Heart right ventricle (tissue), 16 donors: ENCODE results near the gene CGNL1. TPM values are rescaled to one million over a fixed set of nuclear protein-coding genes. Genes with fewer than 3 reads are reported as not detected.

Source experiments
- ATAC-seq, 8 donors: fragments of 200-7000 bp; cut with Tn5 transposase; one replicate each; pipeline ENCODE4 v1.9.1; 2020; ENCODE audit warnings: mild to moderate bottlenecking in 8 of 8, moderate library complexity in 8 of 8, moderate number of reproducible peaks in 1 of 8
- DNase-seq, 2 donors: peaks; one replicate each; pipeline ENCODE4 v3.0.0-alpha.2; 2020
- H3K27ac ChIP-seq, 10 donors: fragments of 200-600 bp; sonication (generic) in 2 of 10; one replicate each; pipeline versions ENCODE4 v1.5.0 to v1.8.0; 2020 to 2022; ENCODE audit warnings: mild to moderate bottlenecking in 3 of 10
- H3K27me3 ChIP-seq, 7 donors: fragments of 200-600 bp; one replicate each; pipeline ENCODE4 v1.8.0; 2021 to 2022; ENCODE audit warnings: mild to moderate bottlenecking in 2 of 7
- H3K36me3 ChIP-seq, 9 donors: fragments of 200-600 bp; sonication (generic) in 1 of 9; one replicate each; pipeline versions ENCODE4 v1.5.0 to v1.8.0; 2020 to 2022; ENCODE audit warnings: mild to moderate bottlenecking in 2 of 9
- H3K4me1 ChIP-seq, 9 donors: fragments of 200-600 bp; sonication (generic) in 1 of 9; one replicate each; pipeline versions ENCODE4 v1.5.0 to v1.8.0; 2020 to 2022; ENCODE audit warnings: mild to moderate bottlenecking in 4 of 9
- H3K4me3 ChIP-seq, 10 donors: fragments of 200-600 bp; sonication (generic) in 2 of 10; one replicate each; pipeline versions ENCODE4 v1.5.0 to v1.8.0; 2020 to 2022; ENCODE audit warnings: mild to moderate bottlenecking in 7 of 10, moderate library complexity in 2 of 10
- H3K9me3 ChIP-seq, 11 donors: fragments of 200-600 bp in 10 of 11; sonication (generic) in 2 of 11; one replicate each; pipeline versions ENCODE4 v1.5.0 to v1.8.0; 2013 to 2022; ENCODE audit warnings: mild to moderate bottlenecking in 2 of 11, control low read depth in 1 of 11, moderate library complexity in 1 of 11
- WGBS, 2 donors: extraction: QIAGEN DNeasy Blood & Tissue Kit; methylation state at CpG; one replicate each; pipeline ENCODE4 v1.1.7; 2013; ENCODE audit warnings: inconsistent platforms in 1 of 2; 5-methylcytosine and 5-hydroxymethylcytosine counted together
- intact Hi-C, 10 donors: fragments of 100-400 bp; cut with DNase I; formaldehyde crosslinking; loops; one replicate each; pipeline versions ENCODE4 v1.11.1 to v1.14.2; 2022
- polyA plus RNA-seq, 2 donors: library from polyadenylated mRNA; stranded (reverse); fragments of 200-250 nt; gene quantifications; one replicate each; pipeline ENCODE4 v1.2.3, GENCODE V29; 2013
- total RNA-seq, 10 donors: library from RNA; stranded (reverse); fragmentation: NEBNext Ultra II Directional in 3 of 10; extraction: Animal tissue kit (Norgen Biotek cat#: 25700) in 3 of 10; gene quantifications; one replicate each; pipeline versions ENCODE4 v1.2.1 to v1.2.4, GENCODE V29; 2021 to 2023
- TF ChIP-seq, protein P1 (sequence below), 9 donors: fragments of 200-600 bp; sonication (generic) in 2 of 9; IDR thresholded peaks; one replicate each; pipeline versions ENCODE4 v1.5.0 to v1.8.0; 2021 to 2022; ENCODE audit warnings: antibody characterized with exemption in 9 of 9, mild to moderate bottlenecking in 5 of 9, moderate library complexity in 1 of 9
- donor health status: Arrhythmogenic right ventricular cardiomyopathy.
- donor health status: ischemic (EF 13 %, LVEDD 7.1; RV severe dilation, severe dysfunction).
- donor health status: healthy with polysubstance abuse.
- donor health status: DM: no; HTN: yes; CAD: no.
- donor health status: DM: no; HTN: no; CAD: no.
- donor health status: ischemic (EF 25% LVEDD 6.9; RV normal size, moderate dysfunction).
- donor health status: ischemic (EF 25% LVEDD 5.7; RV mildly dilated, moderate dysfunction).
- donor health status: healthy.
- donor health status: DM: yes; HTN: yes; CAD: no.
- donor health status: Ischemic cardiomyopathy.
- donor health status: ischemic (EF 35%, LVEDD 5.7; RV mildly dilated, moderate dysfunction).
- donor health status: nonischemic (EF 11% LVEDD 7.7; RV severe dilation, severe dysfunction).
- donor health status: DM: yes; HTN: yes; CAD: no.
- donor health status: PGD.
- donor health status: ischemic (EF 29% LVEDD 5.4; RV normal size, mild dysfunction).
- donor health status: nonischemic (EF 23%, LVEDD 6.1; RV moderate dilation, normal function).

Gene CGNL1
- total and polyA plus RNA-seq, 12 donors: 2.7 to 42.9 (median 33.7) TPM

DNA sequence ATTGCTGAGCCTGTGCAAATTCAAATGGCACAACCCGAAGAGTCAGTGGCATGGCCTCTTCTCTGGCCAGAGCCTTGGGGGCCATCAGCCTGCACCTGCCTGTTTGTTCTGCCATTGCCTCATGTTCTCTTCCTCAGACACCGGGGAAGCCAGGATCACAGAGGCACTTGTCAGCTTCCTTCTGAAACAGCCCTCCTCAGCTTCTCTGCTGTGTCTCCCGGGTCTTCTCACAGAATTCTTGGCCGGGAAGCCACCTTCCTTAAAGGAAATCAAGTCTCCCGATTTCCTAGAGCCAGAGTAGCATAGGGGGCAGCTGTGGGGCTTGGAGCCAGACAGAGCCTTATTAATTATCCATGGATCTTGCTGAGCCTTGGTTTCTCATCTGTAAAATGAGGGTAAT, 47.4 kb upstream of the CGNL1 start:
- 41 to 44% methylated on average over 5 of the region's 5 CpGs for WGBS, 2 donors

GRCh38 chr15:57329582-57330367, 46.5 kb upstream of the CGNL1 start:
- DNase-seq: no peak
- TF ChIP-seq, protein P1, sequence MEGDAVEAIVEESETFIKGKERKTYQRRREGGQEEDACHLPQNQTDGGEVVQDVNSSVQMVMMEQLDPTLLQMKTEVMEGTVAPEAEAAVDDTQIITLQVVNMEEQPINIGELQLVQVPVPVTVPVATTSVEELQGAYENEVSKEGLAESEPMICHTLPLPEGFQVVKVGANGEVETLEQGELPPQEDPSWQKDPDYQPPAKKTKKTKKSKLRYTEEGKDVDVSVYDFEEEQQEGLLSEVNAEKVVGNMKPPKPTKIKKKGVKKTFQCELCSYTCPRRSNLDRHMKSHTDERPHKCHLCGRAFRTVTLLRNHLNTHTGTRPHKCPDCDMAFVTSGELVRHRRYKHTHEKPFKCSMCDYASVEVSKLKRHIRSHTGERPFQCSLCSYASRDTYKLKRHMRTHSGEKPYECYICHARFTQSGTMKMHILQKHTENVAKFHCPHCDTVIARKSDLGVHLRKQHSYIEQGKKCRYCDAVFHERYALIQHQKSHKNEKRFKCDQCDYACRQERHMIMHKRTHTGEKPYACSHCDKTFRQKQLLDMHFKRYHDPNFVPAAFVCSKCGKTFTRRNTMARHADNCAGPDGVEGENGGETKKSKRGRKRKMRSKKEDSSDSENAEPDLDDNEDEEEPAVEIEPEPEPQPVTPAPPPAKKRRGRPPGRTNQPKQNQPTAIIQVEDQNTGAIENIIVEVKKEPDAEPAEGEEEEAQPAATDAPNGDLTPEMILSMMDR (IDR thresholded peaks at IDR 0.05): no peak

More for the DNA sequence above, 47.4 kb upstream of the CGNL1 start:
- DNase-seq: no peak
- no peaks in the 10 kb centered on the region for H3K9me3 ChIP-seq
- H3K4me3 ChIP-seq: no peak overlapping the region
- no peaks in the 10 kb centered on the region for H3K36me3 ChIP-seq
- H3K27ac ChIP-seq: peak overlapping the region in 2 of 10 donors; percentile 36 to 57
- ATAC-seq: no peak
- intact Hi-C loops: no loop called here
- H3K27me3 ChIP-seq: no peaks in the 10 kb centered on the region
- peaks cover 0 to 3% (median 0%) of the 10 kb centered on the region in 9 donors for H3K4me1 ChIP-seq
- TF ChIP-seq, protein P1 (IDR thresholded peaks at IDR 0.05): no peak

GRCh38 chr15:57330619-57331340, 45.5 kb upstream of the CGNL1 start:
- Histone ChIP-seq H3K27ac (no peak overlapping the region), H3K27me3 (no peaks in the 10 kb centered on the region), H3K9me3 (no peaks in the 10 kb centered on the region), H3K36me3 (no peaks in the 10 kb centered on the region), H3K4me3 (no peak overlapping the region), H3K4me1 (peaks cover 0 to 18% (median 8%) of the 10 kb centered on the region in 9 donors)
- ATAC-seq: no peak
- no peak for DNase-seq
- 86 to 87% methylated on average over 14 of the region's 14 CpGs for WGBS, 2 donors
- TF ChIP-seq, protein P1 (IDR thresholded peaks at IDR 0.05): no peak
- intact Hi-C loops: no loop called here

More at GRCh38 chr15:57329582-57330367, 46.5 kb upstream of the CGNL1 start:
- 82 to 86% methylated on average over 13 of the region's 13 CpGs for WGBS, 2 donors
- H3K27me3 ChIP-seq: no peaks in the 10 kb centered on the region
- peaks cover 0 to 12% (median 0%) of the 10 kb centered on the region in 9 donors for H3K4me1 ChIP-seq
- no peaks in the 10 kb centered on the region for H3K9me3 ChIP-seq
- ATAC-seq: no peak
- no peak overlapping the region for H3K27ac ChIP-seq
- no peak overlapping the region for H3K4me3 ChIP-seq
- intact Hi-C loops: no loop called here
- no peaks in the 10 kb centered on the region for H3K36me3 ChIP-seq

DNA sequence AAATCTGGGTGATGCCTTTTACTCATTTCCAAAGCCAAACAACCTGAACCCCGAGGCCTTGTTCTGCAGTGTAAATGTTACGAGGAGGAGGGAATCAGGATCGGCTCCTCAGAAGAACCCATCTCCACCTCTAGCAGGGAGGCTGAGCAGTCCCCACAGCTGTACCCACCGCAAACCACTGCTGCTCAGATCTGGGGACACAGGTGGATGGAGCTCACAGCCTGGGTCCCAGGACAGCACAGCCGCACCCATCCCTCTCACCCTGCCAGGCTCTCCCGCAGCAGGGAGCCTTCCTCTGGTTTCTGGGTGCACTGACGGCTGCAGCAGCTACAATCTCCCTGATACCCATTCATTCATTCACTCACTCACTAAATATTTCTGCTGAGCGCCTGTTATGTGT, 44.0 kb upstream of the CGNL1 start:
- 90 to 95% methylated on average over 8 of the region's 8 CpGs for WGBS, 2 donors
- Histone ChIP-seq H3K4me1 (peaks cover 0 to 25% (median 10%) of the 10 kb centered on the region in 9 donors), H3K27ac (no peak overlapping the region), H3K36me3 (no peaks in the 10 kb centered on the region), H3K27me3 (no peaks in the 10 kb centered on the region), H3K4me3 (no peak overlapping the region), H3K9me3 (no peaks in the 10 kb centered on the region)
- DNase-seq: no peak
- no peak for ATAC-seq
- TF ChIP-seq, protein P1 (IDR thresholded peaks at IDR 0.05): no peak
- intact Hi-C loops: no loop called here
